H9 (cell line): Measurements from ENCODE around the gene SUMO2. TPM values are rescaled to one million over a fixed set of nuclear protein-coding genes. Genes with fewer than 3 reads are reported as not detected.

Experiments used
- DNase-seq: peaks from one replicate; pipeline ENCODE4 v3.0.0-alpha.2; 2017
- H2AFZ ChIP-seq: one replicate; pipeline ENCODE4 v1.6.1; 2013; ENCODE audit warnings: mild to moderate bottlenecking, low read length, control low read depth, moderate library complexity
- H2AK5ac ChIP-seq: 2 replicates; pipeline ENCODE4 v1.6.1; 2013; ENCODE audit warnings: low read length, control low read depth, mixed read lengths; ENCODE audit not compliant: insufficient read length
- H2BK120ac ChIP-seq: one replicate; pipeline ENCODE4 v1.6.1; 2013; ENCODE audit warnings: low read depth, mild to moderate bottlenecking, low read length, control low read depth, inconsistent platforms; ENCODE audit not compliant: poor library complexity, severe bottlenecking
- H2BK12ac ChIP-seq: 2 replicates; pipeline ENCODE4 v1.6.1; 2013; ENCODE audit warnings: low read length, control low read depth, mixed read lengths, low read depth; ENCODE audit not compliant: insufficient read length
- H2BK15ac ChIP-seq: 2 replicates; pipeline ENCODE4 v1.6.1; 2013; ENCODE audit warnings: low read depth, low read length, control low read depth
- H2BK20ac ChIP-seq: one replicate; pipeline ENCODE4 v1.6.1; 2013; ENCODE audit warnings: low read depth, mild to moderate bottlenecking, low read length, control low read depth, inconsistent platforms; ENCODE audit not compliant: poor library complexity, severe bottlenecking
- H2BK5ac ChIP-seq: 2 replicates; pipeline ENCODE4 v1.6.1; 2013; ENCODE audit warnings: low read length, control low read depth, mixed read lengths; ENCODE audit not compliant: insufficient read length
- H3K14ac ChIP-seq: 2 replicates; pipeline ENCODE4 v1.6.1; 2013; ENCODE audit warnings: low read length, control low read depth; ENCODE audit not compliant: insufficient read depth
- H3K18ac ChIP-seq: 2 replicates; pipeline ENCODE4 v1.6.1; 2013; ENCODE audit warnings: low read depth, mild to moderate bottlenecking, mixed read lengths, low read length, control low read depth; ENCODE audit not compliant: insufficient read length
- H3K23ac ChIP-seq: 2 replicates; pipeline ENCODE4 v1.6.1; 2013; ENCODE audit warnings: low read length, control low read depth, mixed read lengths, low read depth; ENCODE audit not compliant: insufficient read length
- H3K23me2 ChIP-seq: 2 replicates; pipeline ENCODE4 v1.6.1; 2013; ENCODE audit warnings: low read depth, mild to moderate bottlenecking, mixed read lengths, low read length, control low read depth; ENCODE audit not compliant: insufficient read length, poor library complexity, severe bottlenecking
- H3K27ac ChIP-seq: 2 replicates; pipeline ENCODE4 v1.5.1; 2013; ENCODE audit warnings: low read length, control low read depth, mixed read lengths, low read depth; ENCODE audit not compliant: insufficient read length
- H3K27me3 ChIP-seq: 2 replicates; pipeline ENCODE4 v1.6.1; 2013; ENCODE audit warnings: low read length, control low read depth, inconsistent platforms; ENCODE audit not compliant: insufficient read depth
- H3K4ac ChIP-seq: 2 replicates; pipeline ENCODE4 v1.6.1; 2013; ENCODE audit warnings: low read depth, mild to moderate bottlenecking, control low read depth, inconsistent platforms, low read length, moderate library complexity
- H3K4me1 ChIP-seq: 2 replicates; pipeline ENCODE4 v1.6.1; 2013; ENCODE audit warnings: low read length, control low read depth, inconsistent platforms; ENCODE audit not compliant: insufficient read depth
- H3K4me2 ChIP-seq: 2 replicates; pipeline ENCODE4 v1.6.1; 2013; ENCODE audit warnings: low read length, control low read depth, mixed read lengths; ENCODE audit not compliant: insufficient read length, insufficient read depth
- H3K56ac ChIP-seq: 2 replicates; pipeline ENCODE4 v1.6.1; 2013; ENCODE audit warnings: low read depth, mild to moderate bottlenecking, mixed read lengths, low read length, control low read depth; ENCODE audit not compliant: insufficient read length
- H3K79me1 ChIP-seq: 2 replicates; pipeline ENCODE4 v1.6.1; 2013; ENCODE audit warnings: low read depth, mild to moderate bottlenecking, moderate library complexity, low read length, control low read depth, inconsistent platforms; ENCODE audit not compliant: insufficient read depth, poor library complexity, severe bottlenecking
- H3K79me2 ChIP-seq: 2 replicates; pipeline ENCODE4 v1.6.1; 2013; ENCODE audit warnings: low read length, control low read depth, inconsistent platforms; ENCODE audit not compliant: insufficient read depth
- H3K9ac ChIP-seq: 2 replicates; pipeline ENCODE4 v1.6.1; 2013; ENCODE audit warnings: low read length, control low read depth, mixed read lengths; ENCODE audit not compliant: insufficient read length; ENCODE audit errors: extremely low read depth
- H3K9me3 ChIP-seq: one replicate; pipeline ENCODE4 v1.6.1; 2013; ENCODE audit warnings: low read depth, low read length, inconsistent platforms; ENCODE audit not compliant: control insufficient read depth
- H3T11ph ChIP-seq: one replicate; pipeline ENCODE4 v1.6.1; 2013; ENCODE audit warnings: mild to moderate bottlenecking, low read length, control low read depth, inconsistent platforms
- H4K20me1 ChIP-seq: one replicate; pipeline ENCODE4 v1.6.1; 2013; ENCODE audit not compliant: control insufficient read depth, insufficient read length, insufficient read depth
- H4K5ac ChIP-seq: 2 replicates; pipeline ENCODE4 v1.6.1; 2013; ENCODE audit warnings: low read depth, mild to moderate bottlenecking, mixed read lengths, low read length, control low read depth; ENCODE audit not compliant: insufficient read length
- H4K8ac ChIP-seq: replicated peaks from 2 replicates; pipeline ENCODE4 v1.6.1; 2013; ENCODE audit warnings: low read length, control low read depth, mixed read lengths, low read depth; ENCODE audit not compliant: insufficient read length
- H4K91ac ChIP-seq: 2 replicates; pipeline ENCODE4 v1.6.1; 2013; ENCODE audit warnings: low read depth, mild to moderate bottlenecking, moderate library complexity, mixed read lengths, low read length, control low read depth; ENCODE audit not compliant: insufficient read length
- H3K27ac Mint-ChIP-seq, 3 experiments: 2 replicates in 2 of 3; 3 replicates in 1 of 3; pipeline ENCODE4 v1.8.0; 2020 to 2021; ENCODE audit warnings: mixed read lengths in 3 of 3, mild to moderate bottlenecking in 1 of 3, moderate library complexity in 1 of 3
- H3K27me3 Mint-ChIP-seq: 2 replicates; pipeline ENCODE4 v1.8.0; 2021; ENCODE audit warnings: low read depth, mild to moderate bottlenecking, moderate library complexity, mixed read lengths
- H3K36me3 Mint-ChIP-seq, 3 experiments: 2 replicates in 2 of 3; 3 replicates in 1 of 3; pipeline ENCODE4 v1.8.0; 2020 to 2021; ENCODE audit warnings: low read depth in 3 of 3, mixed read lengths in 3 of 3; ENCODE audit not compliant: insufficient read depth in 1 of 3
- H3K4me1 Mint-ChIP-seq, 2 experiments: 2 replicates each; pipeline ENCODE4 v1.8.0; 2020; ENCODE audit warnings: mixed read lengths in 2 of 2
- H3K4me3 Mint-ChIP-seq, 2 experiments: 2 replicates in 1 of 2; 3 replicates in 1 of 2; pipeline ENCODE4 v1.8.0; 2020 to 2021; ENCODE audit warnings: mild to moderate bottlenecking in 2 of 2, mixed read lengths in 2 of 2, moderate library complexity in 1 of 2
- H3K9me3 Mint-ChIP-seq, 2 experiments: 2 replicates in 1 of 2; 3 replicates in 1 of 2; pipeline ENCODE4 v1.8.0; 2020; ENCODE audit warnings: mild to moderate bottlenecking in 2 of 2, mixed read lengths in 2 of 2, moderate library complexity in 1 of 2
- WGBS: extraction: QIAGEN DNeasy Blood & Tissue Kit; methylation state at CpG from one replicate; pipeline ENCODE4 v1.1.7; 2013; ENCODE audit warnings: missing lambda C conversion rate, low lambda C conversion rate, mixed read lengths; ENCODE audit not compliant: insufficient read length; ENCODE audit errors: extremely low coverage; 5-methylcytosine and 5-hydroxymethylcytosine counted together
- total RNA-seq: library from RNA; stranded (reverse); gene quantifications from 2 replicates; pipeline ENCODE4 v1.2.1, GENCODE V29; 2021
- TF ChIP-seq, protein P1 (sequence below): fragments of 200-600 bp; sonication (generic); conservative IDR thresholded peaks from 3 replicates; pipeline ENCODE4 v1.8.0; 2021; ENCODE audit warnings: antibody characterized with exemption, mild to moderate bottlenecking

SUMO2 gene
- total RNA-seq, 1 experiment from 2014 or later: 813 TPM

DNA sequence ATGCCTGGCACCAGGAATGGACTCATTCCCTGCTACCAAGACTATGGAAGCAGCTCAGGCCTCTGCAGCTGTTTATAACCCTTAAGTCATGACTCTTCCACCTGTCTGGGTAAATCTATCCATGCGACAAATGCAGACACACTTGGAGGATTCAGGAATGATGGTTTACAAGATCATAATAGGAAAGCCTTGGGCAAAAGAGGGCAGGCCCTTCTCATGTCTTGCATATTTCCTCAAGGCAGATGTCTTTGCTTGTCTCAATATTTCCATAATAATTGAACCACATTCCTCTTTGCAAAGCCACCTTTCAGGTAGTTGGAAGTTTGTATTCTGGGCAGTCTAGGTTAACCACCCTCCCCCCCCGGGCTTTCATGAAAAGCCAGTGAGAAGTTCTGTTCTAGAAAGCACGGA lies 27.6 kb downstream of the SUMO2 start:
- Histone ChIP-seq H3K4me1 (no peaks in the 10 kb centered on the region), H4K8ac (no peak overlapping the region), H3K4me2 (peak overlapping the region; percentile 57), H3K18ac (no peak overlapping the region), H3K27me3 (no peaks in the 10 kb centered on the region), H3K23ac (no peak overlapping the region), H2BK12ac (no peak overlapping the region), H2BK120ac (no peak overlapping the region), H3K23me2 (peaks cover 8% of the 10 kb centered on the region), H4K91ac (no peak overlapping the region), H3K14ac (no peak overlapping the region), H3K4ac (no peak overlapping the region), H3K27ac (peak overlapping the region; percentile 20), H2AFZ (no peak overlapping the region), H3K9ac (no peak overlapping the region), H3T11ph (no peak overlapping the region), H3K56ac (no peak overlapping the region), H4K5ac (no peak overlapping the region), H2BK15ac (no peak overlapping the region), H2BK20ac (no peak overlapping the region), H3K79me2 (peaks cover 31% of the 10 kb centered on the region), H2AK5ac (no peak overlapping the region), H2BK5ac (no peak overlapping the region), H3K79me1 (no peaks in the 10 kb centered on the region), H4K20me1 (no peaks in the 10 kb centered on the region), H3K9me3 (no peaks in the 10 kb centered on the region)
- TF ChIP-seq, protein P1, sequence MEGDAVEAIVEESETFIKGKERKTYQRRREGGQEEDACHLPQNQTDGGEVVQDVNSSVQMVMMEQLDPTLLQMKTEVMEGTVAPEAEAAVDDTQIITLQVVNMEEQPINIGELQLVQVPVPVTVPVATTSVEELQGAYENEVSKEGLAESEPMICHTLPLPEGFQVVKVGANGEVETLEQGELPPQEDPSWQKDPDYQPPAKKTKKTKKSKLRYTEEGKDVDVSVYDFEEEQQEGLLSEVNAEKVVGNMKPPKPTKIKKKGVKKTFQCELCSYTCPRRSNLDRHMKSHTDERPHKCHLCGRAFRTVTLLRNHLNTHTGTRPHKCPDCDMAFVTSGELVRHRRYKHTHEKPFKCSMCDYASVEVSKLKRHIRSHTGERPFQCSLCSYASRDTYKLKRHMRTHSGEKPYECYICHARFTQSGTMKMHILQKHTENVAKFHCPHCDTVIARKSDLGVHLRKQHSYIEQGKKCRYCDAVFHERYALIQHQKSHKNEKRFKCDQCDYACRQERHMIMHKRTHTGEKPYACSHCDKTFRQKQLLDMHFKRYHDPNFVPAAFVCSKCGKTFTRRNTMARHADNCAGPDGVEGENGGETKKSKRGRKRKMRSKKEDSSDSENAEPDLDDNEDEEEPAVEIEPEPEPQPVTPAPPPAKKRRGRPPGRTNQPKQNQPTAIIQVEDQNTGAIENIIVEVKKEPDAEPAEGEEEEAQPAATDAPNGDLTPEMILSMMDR: no peak
- Mint-ChIP-seq H3K27me3 (peaks cover 2% of the 10 kb centered on the region; the same call in 1 of the 2 replicates), H3K4me3 (peak overlapping the region; percentile 90 to 94), H3K9me3 (peaks cover 0 to 8% of the 10 kb centered on the region in 2 experiments; a peak in 2 of 5 replicates), H3K36me3 (peaks cover 11 to 27% (median 13%) of the 10 kb centered on the region in 3 experiments), H3K27ac (peak overlapping the region; percentile 15 to 89 (median 46); a peak in 4 of 7 replicates), H3K4me1 (peaks cover 24 to 39% of the 10 kb centered on the region in 2 experiments)
- no CpG with 5 or more reads among the region's 3 CpGs for WGBS
- DNase-seq: peak; percentile 46
